HCT116 (cell line): ENCODE measurements around the gene CHST11. TPM values are rescaled to one million over a fixed set of nuclear protein-coding genes. Genes with fewer than 3 reads are reported as not detected.

Experiments
- ATAC-seq: fragments of 200-7000 bp; cut with Tn5 transposase; 2 replicates; pipeline ENCODE4 v1.9.1; 2020; ENCODE audit warnings: mild to moderate bottlenecking, moderate library complexity
- BruUV-seq: library from RNA; stranded (reverse); fragments of 400-500 nt; replicated peaks from 2 replicates; lab custom pipeline; 2021; lab: Mats Ljungman, UMichigan
- CTCF ChIA-PET: fragments of 300-600 bp; sonication (Branson Sonifier 250); formaldehyde crosslinking; loops from one replicate; lab custom pipeline; 2021; ENCODE audit warnings: antibody characterized with exemption; lab: Charles Lee
- POLR2A ChIA-PET: fragments of 300-600, 350-600 bp; sonication (Branson Sonifier 250); formaldehyde crosslinking; loops from one replicate; lab custom pipeline; 2021; ENCODE audit warnings: antibody characterized with exemption; lab: Charles Lee
- RAD21 ChIA-PET, 2 experiments: fragments of 300-600 bp; sonication (Branson Sonifier 250); formaldehyde crosslinking; loops; one replicate each; lab custom pipeline; 2023; ENCODE audit warnings: low total read pairs in 2 of 2; ENCODE audit not compliant: uncharacterized antibody in 2 of 2, unreplicated experiment in 2 of 2, low non-redundant PET in 1 of 2; lab: Charles Lee
- DNase-seq: peaks from one replicate; pipeline ENCODE4 v3.0.0-alpha.2; 2010; ENCODE audit warnings: low read depth, low spot score
- H2AFZ ChIP-seq: fragments of 200-600 bp; shearing (Covaris generic), sonication (generic); 2 replicates; pipeline ENCODE4 v1.6.1; 2017; ENCODE audit warnings: low read depth, mixed run types, mixed read lengths, antibody characterized with exemption, low read length; ENCODE audit not compliant: poor library complexity, severe bottlenecking
- H3K27ac ChIP-seq: 2 replicates; pipeline ENCODE4 v1.5.1; 2012; ENCODE audit warnings: low read depth, low read length
- H3K27me3 ChIP-seq: fragments of 200-600 bp; sonication (generic); 2 replicates; pipeline ENCODE4 v1.6.1; 2016; ENCODE audit warnings: mixed run types, low read length, mixed read lengths; ENCODE audit not compliant: insufficient read depth
- H3K36me3 ChIP-seq, 2 experiments: fragments of 200-500 bp in 1 of 2; fragments of 200-600 bp in 1 of 2; sonication (Bioruptor generic) in 1 of 2; sonication (generic) in 1 of 2; 2 replicates each; pipeline versions ENCODE4 v1.5.1 to v1.6.1; 2014 to 2016; ENCODE audit warnings: low read length in 2 of 2, inconsistent platforms in 1 of 2, mixed read lengths in 1 of 2, mixed run types in 1 of 2; ENCODE audit not compliant: insufficient read depth in 2 of 2, control insufficient read depth in 1 of 2
- H3K4me1 ChIP-seq, 2 experiments: fragments of 200-600 bp in 1 of 2; sonication (generic) in 1 of 2; 2 replicates each; pipeline versions ENCODE4 v1.5.1 to v1.6.1; 2012 to 2017; ENCODE audit warnings: low read length in 2 of 2, inconsistent platforms in 1 of 2, mild to moderate bottlenecking in 1 of 2, mixed read lengths in 1 of 2, mixed run types in 1 of 2, moderate library complexity in 1 of 2; ENCODE audit not compliant: insufficient read depth in 2 of 2, control insufficient read depth in 1 of 2
- H3K4me2 ChIP-seq: fragments of 200-600 bp; sonication (generic); 2 replicates; pipeline ENCODE4 v1.6.1; 2017; ENCODE audit warnings: mixed run types, low read length, mixed read lengths
- H3K4me3 ChIP-seq, 2 experiments: fragments of 200-600 bp in 1 of 2; sonication (generic) in 1 of 2; replicated peaks in 1 of 2; 2 replicates each; pipeline ENCODE4 v1.5.1; 2011 to 2016; ENCODE audit warnings: low read length in 2 of 2, control low read depth in 1 of 2, low read depth in 1 of 2, mild to moderate bottlenecking in 1 of 2, mixed read lengths in 1 of 2, mixed run types in 1 of 2
- H3K79me2 ChIP-seq: fragments of 200-600 bp; sonication (generic); 2 replicates; pipeline ENCODE4 v1.6.1; 2017; ENCODE audit warnings: mild to moderate bottlenecking, mixed run types, low read length, moderate library complexity, mixed read lengths; ENCODE audit not compliant: insufficient read depth
- H3K9ac ChIP-seq: fragments of 200-600 bp; sonication (generic); 2 replicates; pipeline ENCODE4 v1.6.1; 2016; ENCODE audit warnings: low read length, mixed read lengths
- H3K9me2 ChIP-seq: fragments of 200-600 bp; sonication (generic), shearing (Covaris generic); 2 replicates; pipeline ENCODE4 v1.6.1; 2017; ENCODE audit warnings: mixed run types, mild to moderate bottlenecking, moderate library complexity; ENCODE audit not compliant: insufficient read depth
- H3K9me3 ChIP-seq, 2 experiments: fragments of 200-500 bp in 1 of 2; fragments of 200-600 bp in 1 of 2; sonication (Bioruptor generic) in 1 of 2; sonication (generic) in 1 of 2; 2 replicates each; pipeline ENCODE4 v1.6.1; 2014 to 2017; ENCODE audit warnings: low read length in 2 of 2, mixed read lengths in 2 of 2, inconsistent platforms in 1 of 2, low read depth in 1 of 2, mild to moderate bottlenecking in 1 of 2, mixed run types in 1 of 2, moderate library complexity in 1 of 2; ENCODE audit not compliant: control insufficient read depth in 1 of 2, insufficient read depth in 1 of 2
- H4K20me1 ChIP-seq: fragments of 200-600 bp; sonication (generic), shearing (Covaris generic); 2 replicates; pipeline ENCODE4 v1.6.1; 2017; ENCODE audit warnings: mixed run types, mild to moderate bottlenecking, moderate library complexity; ENCODE audit not compliant: insufficient read depth
- CEBPB ChIP-seq: IDR thresholded peaks from 2 replicates; pipeline ENCODE4 v1.6.1; 2012; ENCODE audit warnings: low read depth
- CTCF ChIP-seq, 3 experiments: fragments of 200-600 bp in 1 of 3; sonication (generic) in 1 of 3; IDR thresholded peaks in 2 of 3; conservative IDR thresholded peaks in 1 of 3; 2 replicates each; pipeline ENCODE4 v1.5.1; 2012 to 2017; ENCODE audit warnings: low read depth in 2 of 3, low read length in 2 of 3, antibody characterized with exemption in 1 of 3, borderline replicate concordance in 1 of 3, control low read depth in 1 of 3, mild to moderate bottlenecking in 1 of 3, mixed read lengths in 1 of 3, mixed run types in 1 of 3, moderate library complexity in 1 of 3; ENCODE audit not compliant: insufficient read depth in 1 of 3
- EGR1 ChIP-seq: IDR thresholded peaks from 2 replicates; pipeline ENCODE4 v1.6.1; 2012; ENCODE audit warnings: low read depth
- EZH2 ChIP-seq: fragments of 200-600 bp; sonication (generic); IDR thresholded peaks from 2 replicates; pipeline ENCODE4 v1.6.1; 2017; ENCODE audit warnings: antibody characterized with exemption, mixed run types
- EZH2phosphoT487 ChIP-seq: fragments of 200-600 bp; IDR thresholded peaks from 2 replicates; pipeline ENCODE4 v1.6.1; 2018; ENCODE audit warnings: antibody characterized with exemption, borderline replicate concordance
- MAX ChIP-seq: IDR thresholded peaks from 2 replicates; pipeline ENCODE4 v1.6.1; 2012
- POLR2A ChIP-seq: IDR thresholded peaks from 2 replicates; pipeline ENCODE4 v1.7.0; 2011; ENCODE audit warnings: borderline replicate concordance; ENCODE audit not compliant: insufficient read depth, insufficient read length; ENCODE audit errors: extremely low read depth
- RAD21 ChIP-seq: IDR thresholded peaks from 2 replicates; pipeline ENCODE4 v1.6.1; 2012; ENCODE audit warnings: low read depth, mild to moderate bottlenecking
- SIN3A ChIP-seq: IDR thresholded peaks from 2 replicates; pipeline ENCODE4 v1.6.1; 2012; ENCODE audit warnings: low read depth
- SP1 ChIP-seq: IDR thresholded peaks from 2 replicates; pipeline ENCODE4 v1.6.1; 2012; ENCODE audit warnings: low read depth
- ZBTB33 ChIP-seq: IDR thresholded peaks from 2 replicates; pipeline ENCODE4 v1.6.1; 2011; ENCODE audit warnings: mild to moderate bottlenecking, low read length, moderate library complexity; ENCODE audit not compliant: insufficient replicate concordance; ENCODE audit errors: extremely low read depth
- ZNF274 ChIP-seq: fragments of 200-500 bp; sonication (Bioruptor generic); IDR thresholded peaks from 2 replicates; pipeline ENCODE4 v1.6.1; 2014; ENCODE audit warnings: mild to moderate bottlenecking, low read depth, low read length, inconsistent platforms
- intact Hi-C: fragments of 100-400 bp; cut with micrococcal nuclease; formaldehyde crosslinking; loops from 2 replicates; pipeline ENCODE4 v1.10.0; 2022
- total RNA-seq: library from RNA; stranded (reverse); gene quantifications from one replicate; pipeline ENCODE4 v1.2.1, GENCODE V29; 2021; ENCODE audit not compliant: unreplicated experiment
- TF ChIP-seq, protein P1 (sequence below): IDR thresholded peaks from 2 replicates; pipeline ENCODE4 v1.6.1; 2012; ENCODE audit warnings: low read depth

CHST11 gene
- total RNA-seq, 1 experiment from 2014 or later = 10.1 TPM

GRCh38 chr12:104689635-104690034 lies 232.9 kb downstream of the CHST11 start (continued):
- TF ChIP-seq ZBTB33 (no peak), EZH2 (no peak)

DNA sequence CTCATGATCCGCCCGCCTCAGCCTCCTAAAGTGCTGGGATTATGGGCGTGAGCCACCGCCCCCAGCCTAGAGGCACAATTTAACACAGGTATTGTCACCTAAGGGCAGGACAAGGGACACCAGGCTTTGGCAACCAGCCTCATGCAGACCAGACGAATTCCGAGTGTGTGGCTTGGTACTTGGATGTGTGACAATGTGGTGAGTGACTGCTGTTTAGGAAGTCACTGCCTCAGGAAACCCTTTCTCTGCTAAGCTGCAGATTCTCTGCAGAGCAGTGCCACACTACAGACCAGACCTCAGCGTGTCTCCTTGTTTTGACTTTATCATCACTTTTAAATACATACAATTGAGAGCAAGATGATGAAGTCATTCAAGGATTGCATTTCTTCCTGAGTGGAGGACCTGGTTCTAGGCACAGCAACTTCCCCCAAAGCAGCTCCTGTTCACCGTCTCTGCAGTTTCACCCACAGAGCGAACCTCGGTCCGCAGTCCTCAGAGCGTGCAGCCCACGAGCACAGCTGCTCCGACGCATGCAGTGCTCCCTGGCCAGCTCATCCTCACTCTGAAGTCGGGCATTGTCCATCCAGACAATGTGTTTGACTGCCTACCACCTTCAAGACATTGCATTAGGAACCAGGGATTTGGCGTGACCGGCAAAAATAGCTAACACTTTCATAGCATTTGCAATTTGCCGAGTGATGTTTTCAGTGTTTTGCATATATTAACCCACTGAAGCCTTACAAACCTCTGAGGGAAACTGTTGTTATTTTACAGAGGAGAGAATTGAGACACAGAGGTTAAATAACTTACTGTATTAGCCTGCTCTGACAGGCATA lies 235.2 kb downstream of the CHST11 start:
- no peaks in the 10 kb centered on the region for H3K36me3 ChIP-seq
- no peak overlapping the region for H3K4me2 ChIP-seq
- RAD21 ChIA-PET = no interaction called here
- POLR2A ChIA-PET = no interaction called here
- no peak overlapping the region for H3K27ac ChIP-seq
- no peaks in the 10 kb centered on the region for H4K20me1 ChIP-seq
- DNase-seq = no peak
- TF ChIP-seq EZH2phosphoT487 (no peak), ZNF274 (no peak), CEBPB (no peak), RAD21 (no peak), MAX (no peak), POLR2A (no peak), EGR1 (no peak), ZBTB33 (no peak), SP1 (no peak), SIN3A (no peak), CTCF (IDR thresholded peaks at IDR 0.05 in 2 of 3, conservative IDR thresholded peaks at IDR 0.05 in 1 of 3; ENCODE audit: borderline replicate concordance in 1 of 3, insufficient read depth in 1 of 3, low read depth in 2 of 3, low read length in 2 of 3) (no peak)
- TF ChIP-seq, protein P1, sequence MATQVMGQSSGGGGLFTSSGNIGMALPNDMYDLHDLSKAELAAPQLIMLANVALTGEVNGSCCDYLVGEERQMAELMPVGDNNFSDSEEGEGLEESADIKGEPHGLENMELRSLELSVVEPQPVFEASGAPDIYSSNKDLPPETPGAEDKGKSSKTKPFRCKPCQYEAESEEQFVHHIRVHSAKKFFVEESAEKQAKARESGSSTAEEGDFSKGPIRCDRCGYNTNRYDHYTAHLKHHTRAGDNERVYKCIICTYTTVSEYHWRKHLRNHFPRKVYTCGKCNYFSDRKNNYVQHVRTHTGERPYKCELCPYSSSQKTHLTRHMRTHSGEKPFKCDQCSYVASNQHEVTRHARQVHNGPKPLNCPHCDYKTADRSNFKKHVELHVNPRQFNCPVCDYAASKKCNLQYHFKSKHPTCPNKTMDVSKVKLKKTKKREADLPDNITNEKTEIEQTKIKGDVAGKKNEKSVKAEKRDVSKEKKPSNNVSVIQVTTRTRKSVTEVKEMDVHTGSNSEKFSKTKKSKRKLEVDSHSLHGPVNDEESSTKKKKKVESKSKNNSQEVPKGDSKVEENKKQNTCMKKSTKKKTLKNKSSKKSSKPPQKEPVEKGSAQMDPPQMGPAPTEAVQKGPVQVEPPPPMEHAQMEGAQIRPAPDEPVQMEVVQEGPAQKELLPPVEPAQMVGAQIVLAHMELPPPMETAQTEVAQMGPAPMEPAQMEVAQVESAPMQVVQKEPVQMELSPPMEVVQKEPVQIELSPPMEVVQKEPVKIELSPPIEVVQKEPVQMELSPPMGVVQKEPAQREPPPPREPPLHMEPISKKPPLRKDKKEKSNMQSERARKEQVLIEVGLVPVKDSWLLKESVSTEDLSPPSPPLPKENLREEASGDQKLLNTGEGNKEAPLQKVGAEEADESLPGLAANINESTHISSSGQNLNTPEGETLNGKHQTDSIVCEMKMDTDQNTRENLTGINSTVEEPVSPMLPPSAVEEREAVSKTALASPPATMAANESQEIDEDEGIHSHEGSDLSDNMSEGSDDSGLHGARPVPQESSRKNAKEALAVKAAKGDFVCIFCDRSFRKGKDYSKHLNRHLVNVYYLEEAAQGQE = no peak
- TF ChIP-seq, all 23 proteins: peak for 0
- Histone ChIP-seq H3K4me3 (no peak overlapping the region), H2AFZ (no peak overlapping the region), H3K79me2 (no peaks in the 10 kb centered on the region), H3K4me1 (no peaks in the 10 kb centered on the region), H3K9me2 (no peaks in the 10 kb centered on the region), H3K9ac (no peak overlapping the region), H3K27me3 (no peaks in the 10 kb centered on the region), H3K9me3 (no peaks in the 10 kb centered on the region)
- no peak for ATAC-seq
- BruUV-seq = no TSS peak
- intact Hi-C loops = no loop called here
- CTCF ChIA-PET = no interaction called here
